HG02943 (cell line): Measurements from ENCODE around the gene ALDH7A1.

ENCODE experiments used
- ATAC-seq: cut with Tn5 transposase; IDR thresholded peaks from one replicate; pipeline ENCODE4 v1.9.1; 2021; ENCODE audit warnings: mild to moderate bottlenecking, low read depth, moderate library complexity; ENCODE audit not compliant: unreplicated experiment

Gene ALDH7A1

GRCh38 chr5:126512451-126512850 lies 82.6 kb downstream of the ALDH7A1 start:
- no peak for ATAC-seq

DNA sequence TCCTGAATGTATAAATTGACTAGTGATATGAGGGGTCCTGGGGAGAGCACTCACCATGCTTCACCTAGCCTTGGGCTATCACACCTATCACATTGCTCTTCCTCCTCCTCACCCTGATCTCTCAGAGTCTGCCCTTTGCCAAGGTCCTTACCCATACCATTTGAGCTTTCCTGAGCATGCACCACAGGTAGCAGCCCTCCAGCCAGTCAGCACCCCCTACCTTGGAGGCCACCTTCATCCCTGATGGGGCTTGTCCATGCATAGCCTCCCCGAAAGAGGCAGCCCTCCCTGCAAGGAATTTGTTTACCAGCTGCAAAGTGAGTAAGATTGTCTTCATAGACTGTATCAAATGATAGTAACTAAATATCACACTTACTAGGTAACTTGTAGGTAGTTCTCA lies 83.1 kb downstream of the ALDH7A1 start:
- no peak for ATAC-seq

DNA sequence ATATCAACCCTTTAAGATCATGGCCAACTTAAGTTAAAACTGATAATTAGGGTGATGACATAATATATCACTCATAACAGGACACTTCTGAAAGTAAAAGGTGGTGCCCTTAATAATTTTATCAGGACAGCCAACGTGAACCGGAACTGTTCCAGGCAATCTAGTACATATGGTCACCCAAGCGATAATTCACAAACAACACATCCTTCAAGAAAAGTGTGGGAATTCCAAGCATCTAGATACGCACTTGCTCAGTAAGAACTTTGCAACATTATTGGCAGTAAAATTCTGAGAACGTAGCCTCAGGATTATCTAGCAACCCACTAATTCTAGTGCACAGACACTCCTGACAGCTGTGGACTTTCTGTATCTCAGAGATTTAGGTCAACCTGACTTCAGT lies 85.7 kb downstream of the ALDH7A1 start:
- no peak for ATAC-seq

GRCh38 chr5:126508962-126509279 lies 86.1 kb downstream of the ALDH7A1 start:
- no peak for ATAC-seq

DNA sequence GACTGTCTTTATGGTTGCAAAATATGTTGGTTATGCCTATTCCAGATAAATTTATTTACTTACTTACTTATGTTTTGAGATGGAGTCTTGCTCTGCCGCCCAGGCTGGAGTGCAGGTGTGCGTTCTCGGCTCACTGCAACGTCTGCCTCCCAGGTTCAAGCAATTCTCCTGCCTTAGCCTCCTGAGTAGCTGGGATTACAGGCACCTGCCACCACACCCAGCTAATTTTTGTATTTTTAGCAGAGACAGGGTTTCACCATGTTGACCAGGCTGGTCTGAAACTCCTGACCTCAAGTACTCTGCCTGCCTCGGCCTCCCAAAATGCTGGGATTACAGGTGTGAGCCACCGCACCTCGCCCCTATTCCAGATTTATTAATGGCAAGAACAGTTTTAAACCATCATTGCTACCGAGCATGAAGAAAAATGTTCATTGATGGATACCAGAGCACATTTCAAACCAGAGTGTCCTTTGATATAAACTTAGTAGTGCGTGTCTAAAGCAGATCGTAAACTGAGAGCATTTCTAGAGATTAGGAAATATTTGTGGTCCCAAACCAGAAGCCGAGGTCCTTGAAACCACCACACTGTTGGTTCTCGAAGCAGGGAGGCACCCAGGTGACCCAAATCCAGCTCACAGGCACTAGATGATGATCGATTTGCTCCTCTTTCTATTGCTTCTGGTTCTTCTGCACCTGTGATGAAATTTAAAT lies 86.6 kb downstream of the ALDH7A1 start:
- no peak for ATAC-seq

GRCh38 chr5:126506079-126506478 lies 88.9 kb downstream of the ALDH7A1 start:
- ATAC-seq = no peak

- ATAC-seq = no peak
These were observed 91.4 kb downstream of the ALDH7A1 start for GRCh38 chr5:126503602-126504104.

DNA sequence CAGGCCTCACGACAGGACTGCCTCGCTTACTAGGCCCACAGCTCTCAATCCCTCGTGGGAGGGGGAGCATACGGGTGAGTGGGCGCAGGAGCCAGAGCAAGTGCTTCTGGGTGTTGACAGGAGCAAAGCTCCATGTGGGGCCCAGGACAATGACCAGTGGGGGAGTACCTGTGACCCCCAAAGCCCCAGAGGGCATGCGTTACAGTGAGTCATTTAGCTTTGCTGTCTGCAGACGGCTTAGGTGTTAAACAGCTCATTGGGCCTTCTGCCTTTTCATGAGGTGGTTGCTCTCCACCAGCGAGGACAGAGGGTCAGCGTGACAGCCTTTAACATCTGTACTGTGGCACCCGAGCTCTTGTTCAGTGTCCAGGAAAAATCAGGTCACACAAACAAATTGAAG lies 93.6 kb downstream of the ALDH7A1 start:
- ATAC-seq = no peak

DNA sequence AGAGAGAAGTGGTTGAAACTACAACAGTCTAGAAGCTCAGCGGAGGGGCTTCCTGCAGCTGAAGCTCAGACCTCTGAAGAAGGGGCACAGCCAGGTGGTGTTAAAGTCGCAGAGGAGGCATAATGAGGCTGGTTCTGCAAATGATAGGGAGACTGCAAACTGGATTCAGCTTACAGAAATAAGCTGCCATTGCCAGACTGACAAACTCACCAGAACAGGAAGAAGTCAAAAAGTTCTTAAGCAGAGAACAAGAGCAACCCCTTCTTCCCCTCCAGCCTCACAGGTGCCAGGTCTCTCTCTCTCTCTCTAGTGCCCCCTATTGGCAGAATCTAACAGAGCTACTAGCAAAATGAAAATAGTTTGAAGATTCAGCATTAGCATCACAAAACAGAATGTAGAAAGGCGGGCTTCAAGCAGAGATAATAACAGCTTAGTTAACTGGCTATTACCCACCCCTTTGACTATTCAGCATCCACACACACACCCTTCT lies 95.1 kb downstream of the ALDH7A1 start:
- no peak for ATAC-seq

DNA sequence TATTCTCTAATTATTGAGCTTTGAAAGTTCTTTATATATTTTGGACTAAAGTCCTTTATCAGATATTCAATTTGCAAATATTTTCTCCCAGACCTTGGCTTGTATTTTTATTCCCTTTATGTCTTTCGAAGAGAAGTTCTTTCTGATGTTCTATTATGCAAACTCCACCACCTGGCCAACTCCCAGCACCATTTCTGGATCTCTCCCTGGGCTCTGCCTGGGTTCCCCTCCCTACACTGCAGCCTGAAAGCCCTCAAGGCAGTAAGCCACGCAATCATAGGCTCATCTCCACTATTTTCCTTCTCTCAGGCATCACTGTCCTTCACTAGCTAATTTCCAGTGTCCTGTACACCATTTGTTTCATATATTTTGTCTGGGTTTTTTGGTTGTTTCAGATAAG lies 95.7 kb downstream of the ALDH7A1 start:
- no peak for ATAC-seq

DNA sequence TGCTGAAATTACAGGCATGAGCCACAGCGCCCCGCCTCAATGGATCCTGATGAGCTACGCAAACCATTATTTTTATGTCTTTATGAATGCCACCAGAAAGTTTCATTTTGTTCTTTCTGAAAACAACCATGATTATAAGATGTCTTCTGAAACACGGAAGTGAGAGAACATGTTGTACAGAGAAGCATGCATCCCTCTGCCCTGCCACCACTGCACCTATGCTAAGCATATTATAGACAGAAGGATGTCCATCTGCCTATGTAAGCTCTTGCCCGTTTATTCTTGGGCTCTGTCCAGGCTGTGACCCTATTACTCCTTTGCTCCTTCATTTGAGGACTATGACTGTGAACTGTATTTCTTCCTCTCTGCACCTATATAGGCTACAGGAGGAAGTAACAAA lies 97.5 kb downstream of the ALDH7A1 start:
- ATAC-seq = no peak

DNA sequence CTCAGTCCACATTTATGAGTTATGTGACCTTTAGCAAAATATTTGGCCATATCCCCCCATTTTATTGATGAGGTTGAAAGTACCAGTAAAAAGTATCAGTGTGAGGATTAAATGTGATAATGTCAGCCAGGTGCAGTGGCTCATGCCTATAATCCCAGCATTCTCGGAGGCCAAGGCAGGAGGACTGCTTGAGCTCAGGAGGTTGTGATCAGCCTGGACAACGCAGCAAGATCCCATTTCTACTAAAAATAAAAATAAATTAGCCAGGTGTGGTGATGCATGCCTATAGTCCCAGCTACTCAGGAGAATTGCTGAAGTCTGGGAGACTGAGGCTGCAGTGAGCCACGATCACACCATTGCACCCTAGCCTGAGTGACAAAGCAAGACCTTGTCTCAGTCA lies 100.6 kb downstream of the ALDH7A1 start:
- ATAC-seq = no peak

GRCh38 chr5:126492939-126493338 lies 102.1 kb downstream of the ALDH7A1 start:
- no peak for ATAC-seq

GRCh38 chr5:126490167-126490940 lies 104.7 kb downstream of the ALDH7A1 start:
- ATAC-seq = no peak

DNA sequence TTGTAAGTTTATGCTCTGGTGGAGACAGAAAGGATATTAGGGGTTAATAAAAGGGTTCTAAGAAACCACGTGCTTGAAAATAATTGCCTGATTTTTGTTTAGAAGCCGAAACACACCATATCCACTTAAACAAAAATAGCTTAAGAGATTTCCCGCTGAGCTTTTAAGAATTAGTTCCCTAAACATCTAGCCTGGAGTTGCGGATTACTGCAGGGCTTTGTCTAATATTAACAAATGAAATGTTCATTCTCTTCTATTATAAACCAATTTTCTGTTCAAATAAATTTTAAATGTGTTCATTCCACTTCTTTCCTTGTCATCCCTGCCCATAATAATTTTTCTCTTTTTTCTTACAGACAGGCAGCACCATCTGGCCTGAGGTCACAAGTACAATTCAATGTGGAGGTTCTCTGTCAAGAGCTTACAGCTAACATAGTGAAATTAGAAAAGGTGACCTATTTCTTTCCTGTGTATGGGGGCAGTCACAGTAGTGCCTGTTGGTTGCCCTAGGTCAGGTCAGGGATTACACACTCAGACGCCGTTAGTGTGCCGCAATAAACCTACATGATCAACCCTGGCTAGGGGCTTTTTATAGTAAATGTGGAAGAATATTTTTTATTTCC lies 106.5 kb downstream of the ALDH7A1 start:
- no peak for ATAC-seq

- no peak for ATAC-seq
These were observed 107.4 kb downstream of the ALDH7A1 start for GRCh38 chr5:126487596-126487995.

- ATAC-seq = no peak
These were observed 108.7 kb downstream of the ALDH7A1 start for GRCh38 chr5:126486332-126486731.

GRCh38 chr5:126484253-126484652 lies 110.8 kb downstream of the ALDH7A1 start:
- no peak for ATAC-seq

DNA sequence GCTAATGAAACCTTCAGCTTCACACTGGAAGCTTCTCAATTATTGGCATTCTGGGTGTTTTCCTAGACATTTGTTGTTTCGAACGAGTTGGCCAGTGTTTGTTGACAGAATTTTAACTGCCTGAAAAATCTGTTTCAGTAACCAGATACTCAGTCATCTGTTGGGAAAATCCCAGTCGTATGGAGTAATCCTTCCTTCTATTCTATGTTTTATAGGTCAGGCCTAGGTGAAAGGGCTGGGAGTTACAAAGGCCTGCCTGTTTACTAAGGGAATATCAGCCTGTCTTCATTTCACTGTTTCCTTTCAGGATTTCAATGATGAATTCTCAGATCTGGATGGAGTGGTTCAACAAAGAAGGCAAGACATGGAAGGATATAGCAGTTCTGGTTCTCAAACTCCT lies 111.9 kb downstream of the ALDH7A1 start:
- ATAC-seq = no peak

GRCh38 chr5:126482591-126482990 lies 112.4 kb downstream of the ALDH7A1 start:
- no peak for ATAC-seq

DNA sequence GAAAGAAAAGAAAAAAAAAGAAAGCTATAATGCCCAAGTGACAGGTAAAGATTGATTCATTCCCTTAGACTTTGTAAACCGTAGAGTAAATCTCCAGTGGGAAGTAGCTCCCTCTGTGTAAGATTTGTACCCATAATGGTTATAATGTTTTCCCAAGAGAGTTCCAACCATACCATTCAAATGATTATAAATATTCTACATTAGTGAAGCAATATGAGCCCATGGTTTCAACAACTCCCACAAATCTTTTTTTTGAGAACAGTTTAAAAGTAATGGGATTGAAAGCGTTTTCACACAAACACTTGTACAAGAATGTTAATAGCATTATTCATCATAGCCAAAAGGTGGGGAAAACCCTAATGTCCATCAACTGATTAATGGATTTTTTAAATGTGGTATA lies 113.8 kb downstream of the ALDH7A1 start:
- no peak for ATAC-seq
